Left lobe of liver (tissue), 2 donors: Measurements from ENCODE around the gene CARF. TPM values are rescaled to one million over a fixed set of nuclear protein-coding genes. Genes with fewer than 3 reads are reported as not detected.
"Not testable (repeated sequence)": the region's sequence is repeated elsewhere in the genome, so short reads cannot be mapped to it uniquely, and the experiment has no call there.

Experiments
- ATAC-seq: fragments of 200-7000 bp; cut with Tn5 transposase; one replicate; pipeline ENCODE4 v1.9.1; 2020; ENCODE audit warnings: mild to moderate bottlenecking, moderate library complexity
- DNase-seq: peaks from one replicate; pipeline ENCODE4 v3.0.0-alpha.2; 2020; ENCODE audit warnings: low spot score
- total RNA-seq: library from RNA; stranded (reverse); gene quantifications from one replicate; pipeline ENCODE4 v1.2.1, GENCODE V29; 2021
- donor health status: DM: no; HTN: no; CAD: no; lungs with moderate emphysema.
- donor health status: DM: no; HTN: yes; CAD: no.

CARF gene
- total RNA-seq, 1 donor from 2014 or later, result 3.6 TPM

DNA sequence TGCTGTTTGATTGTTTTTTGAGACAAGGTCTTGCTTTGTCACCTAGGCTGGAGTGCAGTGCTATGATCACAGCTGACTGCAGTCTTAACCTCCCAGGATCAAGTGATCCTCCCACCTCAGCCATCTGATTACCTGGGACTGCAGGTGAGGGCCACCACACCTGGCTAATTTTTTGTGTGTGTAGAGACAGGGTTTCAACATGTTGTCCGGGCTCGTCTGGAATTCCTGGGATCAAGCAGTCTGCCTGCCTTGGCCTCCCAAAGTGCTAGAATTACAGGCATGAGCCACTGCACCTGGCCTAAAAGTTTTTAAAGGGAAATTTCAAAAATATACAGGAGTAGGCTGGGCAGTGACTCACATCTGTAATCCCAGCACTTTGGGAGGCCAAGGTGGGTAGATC lies 22.4 kb downstream of the CARF start:
- DNase-seq (no peak), ATAC-seq (no peak)

DNA sequence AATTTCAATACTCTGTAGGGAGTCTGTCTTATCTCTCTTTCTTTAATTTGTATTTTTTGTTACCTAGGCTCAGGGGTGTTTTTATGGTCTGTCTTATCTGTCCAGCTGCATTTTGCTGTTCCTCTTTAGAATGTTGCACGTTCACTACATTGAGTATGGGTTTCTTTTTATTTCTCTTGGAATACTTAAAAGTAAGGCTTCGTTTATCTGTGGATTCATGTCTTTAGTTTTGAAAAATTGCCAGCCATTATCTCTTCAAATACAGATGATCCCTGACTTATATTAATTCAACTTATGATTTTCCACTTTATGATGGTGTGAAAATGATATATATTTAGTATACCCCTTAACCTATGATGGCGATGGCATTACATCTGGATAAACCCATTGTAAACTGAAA lies 26.9 kb downstream of the CARF start:
- ATAC-seq, result no peak

DNA sequence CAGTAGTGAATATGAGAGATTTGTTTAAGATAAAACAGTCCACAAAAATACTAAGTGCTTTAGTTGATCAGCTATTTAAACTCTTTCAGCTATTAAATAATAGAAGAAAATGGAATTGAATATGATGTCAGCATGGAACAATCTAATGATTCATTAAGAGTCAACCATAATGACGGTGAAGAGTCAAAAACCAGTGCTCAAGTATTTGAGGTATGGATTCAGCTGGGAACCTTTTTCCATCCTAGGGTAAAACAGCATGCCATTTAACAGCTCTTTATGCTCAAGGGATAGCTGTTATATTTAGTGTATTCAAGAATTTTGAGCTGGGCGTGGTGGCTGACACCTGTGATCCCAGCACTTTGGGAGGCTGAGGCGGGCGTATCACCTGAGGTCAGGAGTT lies 29.7 kb downstream of the CARF start:
- ATAC-seq (no peak), DNase-seq (no peak)

More for the DNA sequence above, 26.9 kb downstream of the CARF start:
- DNase-seq, result no peak

DNA sequence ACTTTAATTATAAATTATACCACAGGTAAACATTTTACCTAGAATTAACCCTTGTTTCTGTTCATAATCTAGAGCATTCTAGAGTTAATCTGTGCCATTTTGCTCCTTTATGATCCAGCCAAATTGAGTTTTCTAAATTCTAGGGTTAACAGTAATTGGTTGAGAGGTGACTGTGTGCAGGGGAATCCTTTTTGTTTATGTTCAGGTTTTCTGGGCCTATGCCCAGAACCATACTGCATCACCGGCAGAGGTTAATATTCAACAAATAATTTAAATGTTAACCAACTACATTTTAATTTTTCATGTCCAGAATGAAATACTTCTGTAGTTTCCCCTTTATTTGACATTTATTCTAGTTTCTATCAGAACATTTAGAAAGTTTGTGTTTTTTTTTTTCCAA lies 32.3 kb downstream of the CARF start:
- DNase-seq (no peak), ATAC-seq (no peak)

GRCh38 chr2:202944816-202945215 lies 32.7 kb downstream of the CARF start:
- ATAC-seq, result no peak
- DNase-seq, result no peak

DNA sequence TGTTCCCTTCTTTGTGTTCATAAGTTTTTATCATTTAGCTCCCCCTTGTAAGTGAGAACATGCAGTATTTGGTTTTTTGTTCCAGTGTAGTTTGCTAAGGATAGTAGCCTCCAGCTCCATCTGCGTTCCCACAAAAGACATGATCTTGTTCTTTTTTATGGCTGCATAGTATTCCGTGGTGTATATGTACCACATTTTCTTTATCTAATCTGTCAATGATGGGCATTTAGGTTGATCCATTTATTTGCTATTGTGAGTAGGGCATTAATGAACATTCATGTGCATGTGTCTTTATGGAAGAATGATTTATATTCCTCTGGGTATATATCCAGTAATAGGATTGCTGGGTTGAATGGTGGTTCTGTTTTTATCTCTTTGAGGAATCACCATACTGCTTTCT lies 33.4 kb downstream of the CARF start:
- ATAC-seq (no peak), DNase-seq (no peak)

GRCh38 chr2:202949333-202949732 lies 37.3 kb downstream of the CARF start:
- not testable (repeated sequence) for DNase-seq

GRCh38 chr2:202950592-202950991 lies 38.5 kb downstream of the CARF start:
- DNase-seq (no peak), ATAC-seq (no peak)

More at GRCh38 chr2:202949333-202949732, 37.3 kb downstream of the CARF start:
- not testable (repeated sequence) for ATAC-seq

- ATAC-seq (no peak), DNase-seq (no peak)
Measured at GRCh38 chr2:202960524-202960923, 48.4 kb downstream of the CARF start.

- no peak for DNase-seq
- no peak for ATAC-seq
Measured at GRCh38 chr2:202963712-202964111, 51.6 kb downstream of the CARF start.

- DNase-seq (no peak), ATAC-seq (no peak)
Measured at GRCh38 chr2:202965810-202966460, 53.9 kb downstream of the CARF start.

GRCh38 chr2:202969404-202969803 lies 57.3 kb downstream of the CARF start:
- not testable (repeated sequence) for DNase-seq, ATAC-seq

DNA sequence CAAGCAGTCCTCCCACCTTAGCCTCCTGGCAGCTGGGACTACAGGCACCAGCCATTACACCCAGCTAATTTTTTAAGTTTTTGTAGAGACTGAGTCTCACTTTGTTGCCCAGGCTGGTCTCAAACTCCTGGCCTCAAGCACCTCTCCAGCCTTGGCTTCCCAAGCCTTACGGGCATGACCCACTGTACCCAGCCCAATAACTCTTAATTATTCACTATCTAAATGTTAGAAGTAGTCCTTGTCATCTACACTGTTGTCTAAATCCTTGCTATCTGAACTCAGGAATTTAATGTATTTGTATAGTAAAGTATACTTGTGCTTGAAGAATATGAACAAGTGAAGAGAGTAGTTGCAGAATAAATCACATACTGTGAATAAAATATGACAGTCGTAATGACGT lies 64.7 kb downstream of the CARF start:
- DNase-seq (no peak), ATAC-seq (no peak)

DNA sequence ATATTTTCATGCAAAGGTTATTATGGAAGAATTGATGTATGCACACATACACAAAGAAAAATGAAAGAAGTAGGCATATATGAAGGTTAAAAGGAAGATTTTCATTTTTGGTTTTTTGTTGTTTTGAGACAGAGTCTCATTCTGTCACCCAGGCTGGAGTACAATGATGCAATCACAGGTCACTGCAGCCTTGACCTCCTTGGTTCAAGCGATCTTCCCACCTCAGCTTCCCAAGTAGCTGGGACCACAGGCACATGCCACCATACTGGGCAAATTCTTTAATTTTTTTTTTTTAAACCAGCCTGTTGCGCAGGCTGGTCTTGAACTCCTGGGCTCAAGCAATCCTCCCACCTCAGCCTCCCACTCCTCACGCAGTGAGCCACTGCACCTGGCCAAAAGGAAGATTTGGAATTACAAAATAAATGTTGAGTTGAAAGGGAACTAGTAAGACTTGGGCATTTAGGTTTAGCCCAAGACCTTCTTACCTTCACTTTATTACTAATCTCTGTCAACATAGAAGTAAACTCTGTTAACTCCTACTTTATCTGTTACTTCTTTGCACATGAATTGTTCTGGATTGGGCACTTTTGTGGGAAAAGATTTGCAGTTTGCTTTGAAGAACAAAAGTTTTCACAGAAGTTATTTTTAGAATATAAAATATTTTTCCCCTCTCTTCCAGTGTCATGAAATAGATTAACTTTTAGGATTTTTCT lies 70.9 kb downstream of the CARF start:
- DNase-seq (no peak), ATAC-seq (peak; percentile 58)

GRCh38 chr2:202989749-202990148 lies 77.7 kb downstream of the CARF start:
- no peak for DNase-seq
- ATAC-seq, result no peak

DNA sequence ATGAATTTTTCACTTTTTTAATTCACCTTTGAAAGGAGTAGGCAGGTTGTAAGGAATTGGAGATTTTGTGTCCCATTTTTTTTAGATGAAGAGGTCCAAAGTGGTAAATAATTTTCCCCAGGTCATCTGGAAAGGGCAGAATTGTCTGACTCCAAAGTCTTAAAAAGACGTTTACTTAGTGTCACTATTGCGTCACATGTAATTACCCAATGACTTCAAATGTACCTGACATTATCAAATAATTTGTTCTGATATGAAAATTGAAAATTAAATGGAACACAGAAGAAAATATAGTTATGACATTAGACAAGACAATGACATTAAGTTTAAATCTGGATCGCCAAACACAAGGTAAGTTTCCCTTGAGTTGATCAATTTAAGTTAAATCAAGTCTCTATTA lies 78.4 kb downstream of the CARF start:
- no peak for ATAC-seq
- DNase-seq, result no peak

DNA sequence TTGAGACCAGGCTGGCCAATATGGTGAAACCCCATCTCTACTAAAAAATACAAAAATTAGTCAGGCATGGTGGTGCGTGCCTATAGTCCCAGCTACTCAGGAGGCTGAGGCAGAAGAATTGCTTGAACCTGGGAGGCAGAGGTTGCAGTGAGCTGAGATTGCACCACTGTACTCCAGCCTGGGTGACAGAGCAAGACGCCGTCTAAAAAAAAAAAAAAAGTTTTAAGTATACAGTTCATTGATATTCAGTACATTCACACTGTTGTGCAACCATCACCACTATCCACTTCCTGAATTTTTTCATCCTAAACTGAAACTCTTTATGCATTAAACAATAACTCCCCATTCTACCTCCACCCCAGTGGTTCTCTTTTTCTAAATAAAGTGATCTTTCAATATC lies 85.0 kb downstream of the CARF start:
- not testable (repeated sequence) for ATAC-seq, DNase-seq

GRCh38 chr2:203002054-203002821 lies 90.2 kb downstream of the CARF start:
- DNase-seq (no peak), ATAC-seq (no peak)

DNA sequence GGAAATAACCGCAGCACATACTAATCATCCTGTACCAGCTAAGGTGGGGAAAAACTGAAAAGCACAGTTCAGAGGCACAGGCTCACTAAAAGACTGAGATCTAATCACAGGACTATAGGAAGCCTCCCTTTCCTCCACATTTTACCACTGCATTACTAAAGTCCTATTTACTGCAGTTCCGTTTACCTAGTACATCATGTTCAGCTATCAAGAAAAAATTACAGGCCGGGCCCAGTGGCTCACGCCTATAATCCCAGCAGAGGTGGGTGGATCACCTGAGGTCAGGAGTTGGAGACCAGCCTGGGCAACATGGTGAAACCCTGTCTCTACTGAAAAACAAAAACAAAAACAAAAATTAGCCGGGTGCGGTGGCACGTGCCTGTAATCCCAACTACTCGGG lies 91.6 kb downstream of the CARF start:
- ATAC-seq, result no peak
- DNase-seq, result no peak

DNA sequence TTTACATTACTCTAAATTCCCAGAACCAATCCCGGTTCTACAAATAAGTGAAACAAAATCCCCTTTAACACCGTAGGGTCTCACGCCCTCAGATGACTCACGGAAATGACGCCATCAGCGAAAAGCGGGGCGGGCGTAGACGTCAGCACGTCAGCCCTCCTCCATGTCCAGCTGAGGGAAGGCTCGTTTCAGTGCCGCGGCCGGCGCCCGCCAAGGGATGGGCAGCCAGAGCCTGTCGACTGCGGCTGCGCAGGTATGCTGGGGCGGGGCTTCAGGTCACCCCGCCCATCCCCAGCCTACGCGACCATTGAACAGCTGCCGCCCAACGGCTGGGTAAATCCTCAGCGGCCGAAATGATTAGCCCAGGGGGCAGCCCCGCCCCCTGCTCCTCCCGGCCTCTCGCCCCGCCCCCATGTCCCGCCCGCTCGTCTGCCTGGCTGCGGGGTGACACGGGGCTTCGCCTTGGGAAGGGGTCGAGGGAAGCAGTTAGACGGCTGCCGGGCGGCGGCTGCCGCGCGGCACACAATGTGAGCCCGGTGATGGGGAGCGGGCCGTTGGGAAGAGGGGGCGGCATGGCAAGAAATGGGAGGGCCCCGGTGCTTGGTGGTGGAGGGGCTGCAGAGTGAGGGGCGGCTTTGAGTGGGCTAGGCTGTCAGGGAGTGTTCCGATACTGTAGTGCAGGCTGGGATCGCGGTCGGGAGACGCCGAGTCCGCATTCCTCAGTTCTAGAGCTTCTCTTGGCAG lies 102.6 kb downstream of the CARF start, which contains the start of gene NBEAL1:
Gene NBEAL1, plus strand, starts transcription at position 420 of the 744 bp plus-strand sequence. CDS start 1,510 bp downstream, outside the sequence.
- peak; percentile 97 for ATAC-seq
- peak; percentile 99 for DNase-seq

DNA sequence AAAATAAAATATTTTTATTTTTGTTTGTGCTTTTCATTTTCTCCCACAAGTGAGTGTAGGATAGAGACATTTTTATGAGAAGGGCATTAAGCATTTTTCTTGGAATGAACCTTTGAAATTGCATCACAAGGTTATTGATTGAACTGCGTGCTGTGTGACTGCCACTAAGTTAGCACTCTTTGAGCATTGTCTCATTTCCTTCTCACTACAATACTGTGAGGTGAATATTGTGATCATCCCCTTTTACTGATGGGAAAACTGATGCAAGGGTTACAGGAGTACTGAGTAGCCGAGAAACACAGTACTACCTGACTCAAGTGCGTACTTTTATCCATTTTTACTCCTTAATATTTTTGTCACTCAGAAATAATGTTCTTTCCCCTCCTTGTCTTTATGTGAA lies 104.6 kb downstream of the CARF start:
- DNase-seq (no peak), ATAC-seq (no peak)
